WTC11 (cell line): ENCODE results near the gene IGF2BP1. TPM values are rescaled to one million over a fixed set of nuclear protein-coding genes. Genes with fewer than 3 reads are reported as not detected.

Experiments used
- ARID4B ChIP-seq: sonication (generic); formaldehyde crosslinking; IDR thresholded peaks from 2 replicates; pipeline ENCODE4 v1.8.0; 2023; ENCODE audit warnings: missing genetic modification reagents, mild to moderate bottlenecking, borderline replicate concordance
- CBFB ChIP-seq: sonication (generic); formaldehyde crosslinking; IDR thresholded peaks from 2 replicates; pipeline ENCODE4 v1.8.1; 2022; ENCODE audit warnings: mild to moderate bottlenecking, low read depth, missing genetic modification reagents
- CREB1 ChIP-seq: sonication (generic); formaldehyde crosslinking; IDR thresholded peaks from 2 replicates; pipeline ENCODE4 v1.8.0; 2023; ENCODE audit warnings: mild to moderate bottlenecking, missing genetic modification reagents
- FOXJ3 ChIP-seq: sonication (generic); formaldehyde crosslinking; IDR thresholded peaks from 2 replicates; pipeline ENCODE4 v1.9.0; 2021; ENCODE audit warnings: missing genetic modification reagents, mild to moderate bottlenecking, borderline replicate concordance
- GRHL2 ChIP-seq: fragments of 250-450 bp; sonication (Bioruptor Pico); IDR thresholded peaks from 2 replicates; pipeline ENCODE4 v1.8.0; 2022; ENCODE audit warnings: mild to moderate bottlenecking, moderate library complexity; ENCODE audit not compliant: insufficient replicate concordance, severe bottlenecking
- HMGA2 ChIP-seq: fragments of 250-450 bp; sonication (Bioruptor Pico); IDR thresholded peaks from 2 replicates; pipeline ENCODE4 v1.4.0; 2021; ENCODE audit warnings: mild to moderate bottlenecking, moderate library complexity
- KAT7 ChIP-seq: sonication (generic); formaldehyde crosslinking; IDR thresholded peaks from 2 replicates; pipeline ENCODE4 v1.8.1; 2023; ENCODE audit warnings: missing genetic modification reagents, mild to moderate bottlenecking, borderline replicate concordance
- MAX ChIP-seq: sonication (generic); formaldehyde crosslinking; IDR thresholded peaks from 2 replicates; pipeline ENCODE4 v1.8.0; 2022; ENCODE audit warnings: mild to moderate bottlenecking, missing genetic modification reagents
- MXD4 ChIP-seq: fragments of 250-450 bp; sonication (Bioruptor Pico); IDR thresholded peaks from 2 replicates; pipeline ENCODE4 v1.8.0; 2021; ENCODE audit warnings: mild to moderate bottlenecking, moderate library complexity, borderline replicate concordance
- NFATC4 ChIP-seq: fragments of 250-450 bp; sonication (Bioruptor Pico); IDR thresholded peaks from 2 replicates; pipeline ENCODE4 v1.9.0; 2021; ENCODE audit warnings: mild to moderate bottlenecking
- NFE2L1 ChIP-seq: sonication (generic); formaldehyde crosslinking; IDR thresholded peaks from 2 replicates; pipeline ENCODE4 v1.8.1; 2023; ENCODE audit warnings: missing genetic modification reagents
- NR2C2 ChIP-seq: sonication (generic); formaldehyde crosslinking; IDR thresholded peaks from 2 replicates; pipeline ENCODE4 v1.8.0; 2022; ENCODE audit warnings: mild to moderate bottlenecking, missing genetic modification reagents
- PREB ChIP-seq: sonication (generic); formaldehyde crosslinking; IDR thresholded peaks from 2 replicates; pipeline ENCODE4 v1.8.1; 2022; ENCODE audit warnings: mild to moderate bottlenecking, missing genetic modification reagents, moderate library complexity, borderline replicate concordance
- PRRX2 ChIP-seq: fragments of 250-450 bp; sonication (Bioruptor Pico); IDR thresholded peaks from 2 replicates; pipeline ENCODE4 v1.8.0; 2021; ENCODE audit warnings: mild to moderate bottlenecking
- SMAD3 ChIP-seq: sonication (generic); formaldehyde crosslinking; IDR thresholded peaks from 2 replicates; pipeline ENCODE4 v1.8.0; 2022; ENCODE audit warnings: missing genetic modification reagents, mild to moderate bottlenecking, borderline replicate concordance
- SOX15 ChIP-seq: fragments of 250-450 bp; sonication (Bioruptor Pico); IDR thresholded peaks from 2 replicates; pipeline ENCODE4 v1.9.0; 2021; ENCODE audit warnings: mild to moderate bottlenecking
- TEAD1 ChIP-seq: sonication (generic); formaldehyde crosslinking; IDR thresholded peaks from 2 replicates; pipeline ENCODE4 v1.8.0; 2022; ENCODE audit warnings: mild to moderate bottlenecking, missing genetic modification reagents
- TEAD4 ChIP-seq: sonication (generic); formaldehyde crosslinking; IDR thresholded peaks from 2 replicates; pipeline ENCODE4 v1.8.0; 2022; ENCODE audit warnings: mild to moderate bottlenecking, missing genetic modification reagents
- ZNF396 ChIP-seq: fragments of 250-450 bp; sonication (Bioruptor Pico); IDR thresholded peaks from 2 replicates; pipeline ENCODE4 v1.8.0; 2021; ENCODE audit warnings: mild to moderate bottlenecking, moderate library complexity, borderline replicate concordance
- total RNA-seq: library from RNA; stranded (reverse); gene quantifications from 3 replicates; pipeline ENCODE4 v1.2.3, GENCODE V29; 2021
- TF ChIP-seq, protein P1 (sequence below): sonication (generic); formaldehyde crosslinking; IDR thresholded peaks from 2 replicates; pipeline ENCODE4 v1.8.1; 2023; ENCODE audit warnings: mild to moderate bottlenecking, missing genetic modification reagents, borderline replicate concordance
- TF ChIP-seq, protein P2 (sequence below): sonication (generic); formaldehyde crosslinking; IDR thresholded peaks from 2 replicates; pipeline ENCODE4 v1.8.0; 2023; ENCODE audit warnings: missing genetic modification reagents
- TF ChIP-seq, protein P3 (sequence below): sonication (generic); formaldehyde crosslinking; IDR thresholded peaks from 2 replicates; pipeline ENCODE4 v1.8.1; 2022; ENCODE audit warnings: missing genetic modification reagents, borderline replicate concordance
- TF ChIP-seq, protein P4 (sequence below): fragments of 250-450 bp; sonication (Bioruptor Pico); IDR thresholded peaks from 2 replicates; pipeline ENCODE4 v1.9.0; 2021; ENCODE audit warnings: mild to moderate bottlenecking
- TF ChIP-seq, protein P5 (sequence below): sonication (generic); formaldehyde crosslinking; IDR thresholded peaks from 2 replicates; pipeline ENCODE4 v1.8.1; 2023; ENCODE audit warnings: mild to moderate bottlenecking, missing genetic modification reagents, moderate library complexity

IGF2BP1 gene
- total RNA-seq, 1 experiment from 2014 or later: 392 TPM

DNA sequence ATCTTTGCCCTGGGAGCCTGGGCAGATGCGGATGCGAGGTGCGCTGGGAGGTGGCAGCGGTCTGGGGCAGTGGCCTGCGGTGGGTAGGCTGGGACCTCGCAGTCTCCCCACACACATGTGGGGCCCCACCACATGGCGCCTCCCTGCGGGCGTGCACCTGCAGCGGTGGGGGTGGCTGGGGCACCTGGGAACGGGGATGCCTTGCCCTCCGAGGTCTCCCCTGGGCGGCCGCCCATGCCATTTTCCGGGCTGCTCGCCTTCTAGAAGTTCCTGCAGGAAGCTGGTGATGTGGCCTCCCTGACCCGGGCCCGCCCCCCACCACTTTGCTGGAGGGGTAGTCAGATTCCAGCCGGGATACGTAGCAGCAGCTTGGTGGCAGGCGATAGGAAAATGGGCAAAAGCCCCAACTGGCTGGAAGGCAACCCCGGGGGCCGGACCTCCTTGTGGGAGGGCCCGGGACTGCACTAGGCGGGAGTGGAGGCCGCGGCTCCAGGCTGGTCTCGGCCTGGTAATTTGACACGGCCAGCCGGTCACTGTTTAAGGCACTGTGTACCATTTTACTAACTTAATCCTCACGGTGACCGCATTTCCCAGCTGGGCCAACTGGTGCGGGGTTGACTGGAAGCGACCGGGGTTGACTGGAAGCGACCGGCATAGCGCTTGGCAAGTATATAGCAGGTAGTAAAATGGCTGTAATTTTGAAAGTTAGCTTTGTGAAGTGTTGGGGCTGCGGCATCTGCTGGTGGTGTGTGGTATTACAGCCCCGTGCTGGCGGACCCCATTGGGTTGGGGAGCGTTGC lies 38.5 kb downstream of the IGF2BP1 start (continued):
- TF ChIP-seq CBFB (CRISPR knock-in tag) (0 out of 2 replicates have a peak, but pooled peaks have one; percentile 29), HMGA2 (no peak), MXD4 (no peak), CREB1 (peak; percentile 23; the same call in 1 of the 2 replicates), PREB (no peak), SMAD3 (no peak), GRHL2 (CRISPR knock-in tag) (no peak), TEAD1 (CRISPR knock-in tag) (peak; percentile 65; the same call in 1 of the 2 replicates), FOXJ3 (no peak), KAT7 (CRISPR knock-in tag) (no peak), SOX15 (no peak), NFATC4 (CRISPR knock-in tag) (no peak), MAX (CRISPR knock-in tag) (0 out of 2 replicates have a peak, but pooled peaks have one; percentile 49), NFE2L1 (CRISPR knock-in tag) (no peak), ARID4B (CRISPR knock-in tag) (no peak), PRRX2 (CRISPR knock-in tag) (no peak), ZNF396 (CRISPR knock-in tag) (no peak), NR2C2 (CRISPR knock-in tag) (no peak), TEAD4 (CRISPR knock-in tag) (no peak)
- TF ChIP-seq, protein P1, sequence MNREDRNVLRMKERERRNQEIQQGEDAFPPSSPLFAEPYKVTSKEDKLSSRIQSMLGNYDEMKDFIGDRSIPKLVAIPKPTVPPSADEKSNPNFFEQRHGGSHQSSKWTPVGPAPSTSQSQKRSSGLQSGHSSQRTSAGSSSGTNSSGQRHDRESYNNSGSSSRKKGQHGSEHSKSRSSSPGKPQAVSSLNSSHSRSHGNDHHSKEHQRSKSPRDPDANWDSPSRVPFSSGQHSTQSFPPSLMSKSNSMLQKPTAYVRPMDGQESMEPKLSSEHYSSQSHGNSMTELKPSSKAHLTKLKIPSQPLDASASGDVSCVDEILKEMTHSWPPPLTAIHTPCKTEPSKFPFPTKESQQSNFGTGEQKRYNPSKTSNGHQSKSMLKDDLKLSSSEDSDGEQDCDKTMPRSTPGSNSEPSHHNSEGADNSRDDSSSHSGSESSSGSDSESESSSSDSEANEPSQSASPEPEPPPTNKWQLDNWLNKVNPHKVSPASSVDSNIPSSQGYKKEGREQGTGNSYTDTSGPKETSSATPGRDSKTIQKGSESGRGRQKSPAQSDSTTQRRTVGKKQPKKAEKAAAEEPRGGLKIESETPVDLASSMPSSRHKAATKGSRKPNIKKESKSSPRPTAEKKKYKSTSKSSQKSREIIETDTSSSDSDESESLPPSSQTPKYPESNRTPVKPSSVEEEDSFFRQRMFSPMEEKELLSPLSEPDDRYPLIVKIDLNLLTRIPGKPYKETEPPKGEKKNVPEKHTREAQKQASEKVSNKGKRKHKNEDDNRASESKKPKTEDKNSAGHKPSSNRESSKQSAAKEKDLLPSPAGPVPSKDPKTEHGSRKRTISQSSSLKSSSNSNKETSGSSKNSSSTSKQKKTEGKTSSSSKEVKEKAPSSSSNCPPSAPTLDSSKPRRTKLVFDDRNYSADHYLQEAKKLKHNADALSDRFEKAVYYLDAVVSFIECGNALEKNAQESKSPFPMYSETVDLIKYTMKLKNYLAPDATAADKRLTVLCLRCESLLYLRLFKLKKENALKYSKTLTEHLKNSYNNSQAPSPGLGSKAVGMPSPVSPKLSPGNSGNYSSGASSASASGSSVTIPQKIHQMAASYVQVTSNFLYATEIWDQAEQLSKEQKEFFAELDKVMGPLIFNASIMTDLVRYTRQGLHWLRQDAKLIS (CRISPR knock-in tag): no peak
- TF ChIP-seq, protein P2, sequence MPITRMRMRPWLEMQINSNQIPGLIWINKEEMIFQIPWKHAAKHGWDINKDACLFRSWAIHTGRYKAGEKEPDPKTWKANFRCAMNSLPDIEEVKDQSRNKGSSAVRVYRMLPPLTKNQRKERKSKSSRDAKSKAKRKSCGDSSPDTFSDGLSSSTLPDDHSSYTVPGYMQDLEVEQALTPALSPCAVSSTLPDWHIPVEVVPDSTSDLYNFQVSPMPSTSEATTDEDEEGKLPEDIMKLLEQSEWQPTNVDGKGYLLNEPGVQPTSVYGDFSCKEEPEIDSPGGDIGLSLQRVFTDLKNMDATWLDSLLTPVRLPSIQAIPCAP (CRISPR knock-in tag): no peak
- TF ChIP-seq, protein P3, sequence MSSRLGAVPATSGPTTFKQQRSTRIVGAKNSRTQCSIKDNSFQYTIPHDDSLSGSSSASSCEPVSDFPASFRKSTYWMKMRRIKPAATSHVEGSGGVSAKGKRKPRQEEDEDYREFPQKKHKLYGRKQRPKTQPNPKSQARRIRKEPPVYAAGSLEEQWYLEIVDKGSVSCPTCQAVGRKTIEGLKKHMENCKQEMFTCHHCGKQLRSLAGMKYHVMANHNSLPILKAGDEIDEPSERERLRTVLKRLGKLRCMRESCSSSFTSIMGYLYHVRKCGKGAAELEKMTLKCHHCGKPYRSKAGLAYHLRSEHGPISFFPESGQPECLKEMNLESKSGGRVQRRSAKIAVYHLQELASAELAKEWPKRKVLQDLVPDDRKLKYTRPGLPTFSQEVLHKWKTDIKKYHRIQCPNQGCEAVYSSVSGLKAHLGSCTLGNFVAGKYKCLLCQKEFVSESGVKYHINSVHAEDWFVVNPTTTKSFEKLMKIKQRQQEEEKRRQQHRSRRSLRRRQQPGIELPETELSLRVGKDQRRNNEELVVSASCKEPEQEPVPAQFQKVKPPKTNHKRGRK (CRISPR knock-in tag): no peak
- TF ChIP-seq, protein P4, sequence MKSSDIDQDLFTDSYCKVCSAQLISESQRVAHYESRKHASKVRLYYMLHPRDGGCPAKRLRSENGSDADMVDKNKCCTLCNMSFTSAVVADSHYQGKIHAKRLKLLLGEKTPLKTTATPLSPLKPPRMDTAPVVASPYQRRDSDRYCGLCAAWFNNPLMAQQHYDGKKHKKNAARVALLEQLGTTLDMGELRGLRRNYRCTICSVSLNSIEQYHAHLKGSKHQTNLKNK (CRISPR knock-in tag): no peak
- TF ChIP-seq, protein P5, sequence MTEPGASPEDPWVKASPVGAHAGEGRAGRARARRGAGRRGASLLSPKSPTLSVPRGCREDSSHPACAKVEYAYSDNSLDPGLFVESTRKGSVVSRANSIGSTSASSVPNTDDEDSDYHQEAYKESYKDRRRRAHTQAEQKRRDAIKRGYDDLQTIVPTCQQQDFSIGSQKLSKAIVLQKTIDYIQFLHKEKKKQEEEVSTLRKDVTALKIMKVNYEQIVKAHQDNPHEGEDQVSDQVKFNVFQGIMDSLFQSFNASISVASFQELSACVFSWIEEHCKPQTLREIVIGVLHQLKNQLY (CRISPR knock-in tag): no peak
